ENCODE measurements around the gene RND3.

RND3 gene

GRCh38 chr2:150476809-150477302, 10.6 kb downstream of the RND3 start:
- no peak for TF ChIP-seq CTCF (IDR thresholded peaks at IDR 0.05; ENCODE audit: low read depth, low read length, missing control alignments)
- no peak for DNase-seq (ENCODE audit: extremely low read depth, low read depth)
- no peak overlapping the region for H3K4me3 ChIP-seq (replicated peaks; ENCODE audit: low read depth, low read length)

- TF ChIP-seq CTCF (IDR thresholded peaks at IDR 0.05; ENCODE audit: low read depth, low read length, missing control alignments) = no peak
- no peak for DNase-seq (ENCODE audit: extremely low read depth, low read depth)
- no peak overlapping the region for H3K4me3 ChIP-seq (replicated peaks; ENCODE audit: low read depth, low read length)
Observed at GRCh38 chr2:150476286-150476685, 11.2 kb downstream of the RND3 start.

- DNase-seq (ENCODE audit: extremely low read depth, low read depth) = no peak
- TF ChIP-seq CTCF (IDR thresholded peaks at IDR 0.05; ENCODE audit: low read depth, low read length, missing control alignments) = no peak
- H3K4me3 ChIP-seq (replicated peaks; ENCODE audit: low read depth, low read length) = no peak overlapping the region
Observed at GRCh38 chr2:150475479-150476250, 11.8 kb downstream of the RND3 start.

GRCh38 chr2:150474326-150475074, 13.0 kb downstream of the RND3 start:
- H3K4me3 ChIP-seq (replicated peaks; ENCODE audit: low read depth, low read length) = no peak overlapping the region
- no peak for DNase-seq (ENCODE audit: extremely low read depth, low read depth)
- TF ChIP-seq CTCF (IDR thresholded peaks at IDR 0.05; ENCODE audit: low read depth, low read length, missing control alignments) = no peak

- H3K4me3 ChIP-seq (replicated peaks; ENCODE audit: low read depth, low read length) = no peak overlapping the region
- DNase-seq (ENCODE audit: extremely low read depth, low read depth) = no peak
- no peak for TF ChIP-seq CTCF (IDR thresholded peaks at IDR 0.05; ENCODE audit: low read depth, low read length, missing control alignments)
Observed at GRCh38 chr2:150473767-150474166, 13.7 kb downstream of the RND3 start.

GRCh38 chr2:150472511-150472899, 15.0 kb downstream of the RND3 start:
- no peak overlapping the region for H3K4me3 ChIP-seq (replicated peaks; ENCODE audit: low read depth, low read length)
- TF ChIP-seq CTCF (IDR thresholded peaks at IDR 0.05; ENCODE audit: low read depth, low read length, missing control alignments) = no peak
- no peak for DNase-seq (ENCODE audit: extremely low read depth, low read depth)
